Heart left ventricle (tissue), 13 donors: ENCODE data around the gene CDH23.

Source experiments
- CTCF ChIP-seq, 12 donors: fragments of 200-600 bp; sonication (generic) in 4 of 12; IDR thresholded peaks; one replicate each; pipeline versions ENCODE4 v1.5.0 to v1.8.0; 2018 to 2022; ENCODE audit warnings: antibody characterized with exemption in 12 of 12, mild to moderate bottlenecking in 5 of 12
- POLR2A ChIP-seq, 2 donors: fragments of 450-650 bp; IDR thresholded peaks; one replicate each; pipeline ENCODE4 v1.6.1; 2017; ENCODE audit warnings: antibody characterized with exemption in 2 of 2, mild to moderate bottlenecking in 2 of 2, moderate library complexity in 2 of 2
- donor health status: ischemic (EF 13 %, LVEDD 7.1; RV severe dilation, severe dysfunction).
- donor health status: DM: no; HTN: yes; CAD: no.
- donor health status: DM: no; HTN: no; CAD: no.
- donor health status: ischemic (EF 25% LVEDD 6.9; RV normal size, moderate dysfunction).
- donor health status: ischemic (EF 25% LVEDD 5.7; RV mildly dilated, moderate dysfunction).
- donor health status: ischemic (EF 35%, LVEDD 5.7; RV mildly dilated, moderate dysfunction).
- donor health status: nonischemic (EF 11% LVEDD 7.7; RV severe dilation, severe dysfunction).
- donor health status: DM: yes; HTN: yes; CAD: no.
- donor health status: PGD.
- donor health status: ischemic (EF 29% LVEDD 5.4; RV normal size, mild dysfunction).
- donor health status: nonischemic (EF 23%, LVEDD 6.1; RV moderate dilation, normal function).

DNA sequence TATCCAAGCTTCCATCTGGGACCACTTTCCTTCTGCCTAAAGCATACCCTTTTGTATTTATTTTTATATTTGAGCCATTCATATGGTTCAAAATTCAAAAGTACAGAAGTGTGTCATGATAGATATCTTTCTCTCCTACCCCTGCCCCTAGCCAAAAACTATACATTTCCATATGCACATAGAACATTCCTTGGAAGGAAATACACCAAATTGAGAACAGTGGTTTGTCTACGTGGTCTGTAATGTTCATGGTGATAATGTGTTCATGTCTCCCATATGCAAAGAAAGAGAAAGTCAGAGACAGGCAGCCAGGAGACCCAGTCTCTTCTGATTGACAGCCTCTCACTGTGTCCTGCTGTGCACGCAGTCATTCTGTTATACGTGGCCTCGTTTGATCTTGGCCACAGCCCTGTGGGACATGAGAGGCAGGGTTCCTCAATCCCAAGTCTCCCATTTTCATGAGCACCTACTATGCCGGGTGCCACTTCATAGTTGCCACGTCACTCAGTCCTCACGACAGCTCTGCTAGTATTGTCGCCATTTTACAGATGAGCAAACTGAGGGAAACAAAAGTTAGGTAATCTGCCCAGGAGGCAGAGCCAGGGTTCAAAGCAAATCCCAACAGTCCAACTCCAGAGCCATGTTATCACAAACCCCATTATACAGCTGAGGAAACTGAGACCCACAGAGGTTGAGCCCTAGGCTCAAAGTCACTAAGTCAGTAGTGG, 8.0 kb upstream of the CDH23 start:
- TF ChIP-seq CTCF (IDR thresholded peaks at IDR 0.05) (no peak), POLR2A (IDR thresholded peaks at IDR 0.05) (no peak)
